GM19397 (cell line): ENCODE data around the gene SPSB3.
"Not testable (repeated sequence)": the region's sequence is repeated elsewhere in the genome, so short reads cannot be mapped to it uniquely, and the experiment has no call there.

Source experiments
- ATAC-seq: cut with Tn5 transposase; IDR thresholded peaks from one replicate; pipeline ENCODE4 v1.9.1; 2021; ENCODE audit warnings: mild to moderate bottlenecking, moderate library complexity; ENCODE audit not compliant: unreplicated experiment

SPSB3 gene

DNA sequence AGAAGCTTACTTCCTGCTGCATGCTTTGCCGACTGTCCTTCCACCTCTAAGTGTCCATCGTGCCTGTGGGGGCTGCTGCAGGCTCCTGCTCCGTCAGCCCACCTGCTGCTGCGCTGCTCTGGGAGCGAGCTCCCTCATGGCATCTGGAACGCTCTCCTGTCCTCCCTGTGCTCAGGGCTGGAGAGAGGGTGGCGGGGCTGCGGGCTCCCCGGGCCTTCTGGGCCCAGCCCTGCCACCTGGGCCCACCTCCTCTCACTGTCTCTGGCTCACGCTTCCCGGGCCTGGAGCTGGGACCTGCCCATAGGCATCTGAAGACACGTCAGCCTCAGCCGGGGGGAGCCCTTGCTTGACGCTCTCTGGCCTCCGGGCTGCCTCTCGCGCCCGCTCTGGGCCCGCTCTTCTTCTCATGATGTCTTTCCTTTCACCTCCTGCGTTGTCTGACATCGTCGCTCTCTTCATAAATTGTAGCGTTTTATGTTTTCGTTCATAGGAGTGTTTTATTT, 38.0 kb downstream of the SPSB3 start:
- no peak for ATAC-seq

DNA sequence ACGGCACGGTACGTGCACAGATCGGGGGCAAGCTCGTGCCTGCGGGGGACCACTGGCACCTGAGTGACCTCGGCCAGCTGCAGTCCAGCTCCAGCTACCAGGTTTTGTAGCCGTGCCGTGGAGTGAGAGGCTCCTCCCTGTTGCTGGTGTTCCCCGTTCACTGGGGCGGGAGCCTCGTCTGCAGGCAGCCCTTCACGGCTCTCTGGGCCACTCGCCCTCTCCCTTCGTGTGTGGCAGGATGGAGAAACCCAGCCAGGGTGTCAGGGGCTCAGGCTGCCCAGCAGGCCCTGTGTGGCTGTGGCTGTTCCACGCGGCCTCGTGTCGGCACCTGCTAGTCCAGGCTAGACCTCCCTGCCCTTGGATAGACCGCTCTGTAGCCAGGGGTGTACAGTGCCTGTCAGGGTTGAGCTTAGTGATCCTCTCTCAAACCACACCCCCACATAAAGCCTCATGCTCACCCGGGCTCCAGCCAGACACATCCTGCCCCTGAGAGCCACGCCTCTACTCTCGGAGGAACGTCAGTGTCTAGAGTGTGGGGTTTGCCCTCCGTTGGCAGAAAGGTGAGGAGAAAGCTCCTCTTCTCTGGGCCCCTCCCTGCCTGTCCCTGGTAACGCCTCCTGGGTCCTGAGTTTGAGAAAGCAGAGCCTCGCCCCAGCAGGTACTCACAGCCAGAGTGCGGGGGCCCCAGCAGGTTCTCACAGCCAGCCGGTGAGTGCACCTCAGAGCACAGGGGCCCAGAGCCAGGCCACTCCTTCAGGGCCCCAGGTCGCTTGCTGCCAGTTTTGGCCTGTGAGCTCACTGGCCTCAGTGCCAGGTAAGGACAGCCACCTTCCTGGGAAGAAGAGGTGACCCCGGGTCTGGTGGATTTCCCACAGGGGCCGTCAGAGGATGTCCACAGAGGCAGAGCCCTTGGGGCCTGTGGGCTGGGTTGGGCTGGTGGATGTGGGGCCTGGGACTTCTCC, 38.7 kb downstream of the SPSB3 start:
- no peak for ATAC-seq

DNA sequence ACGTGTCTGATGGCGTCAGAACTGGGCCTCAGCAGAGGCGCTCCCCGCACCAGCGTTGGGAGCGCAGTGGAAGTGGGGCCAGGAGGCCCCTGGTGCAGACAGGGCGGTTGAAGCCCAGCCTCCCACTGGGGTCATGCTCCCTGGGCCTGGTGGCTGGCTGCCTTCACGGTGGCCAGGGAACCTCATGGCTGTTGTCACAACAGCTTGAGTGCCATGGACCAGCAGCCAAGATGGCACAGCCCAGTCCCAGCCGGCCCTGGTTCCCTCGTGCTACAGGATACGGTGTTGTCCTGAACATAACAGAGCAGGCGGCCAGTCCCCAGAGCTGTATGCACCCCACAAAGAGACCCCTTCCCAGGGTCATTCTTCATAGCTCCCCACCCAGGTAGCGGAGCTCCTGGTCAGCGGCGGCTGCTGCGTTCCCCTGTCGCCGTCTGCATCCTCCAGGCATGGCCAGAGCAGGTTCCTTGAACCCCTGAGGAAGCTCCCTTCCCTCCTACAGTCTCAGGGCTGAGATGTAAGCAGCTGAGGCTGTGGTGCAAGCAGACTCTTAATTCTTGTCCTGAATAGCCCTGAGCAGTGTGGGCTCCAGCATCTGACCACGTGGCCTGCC, 40.7 kb downstream of the SPSB3 start:
- no peak for ATAC-seq

DNA sequence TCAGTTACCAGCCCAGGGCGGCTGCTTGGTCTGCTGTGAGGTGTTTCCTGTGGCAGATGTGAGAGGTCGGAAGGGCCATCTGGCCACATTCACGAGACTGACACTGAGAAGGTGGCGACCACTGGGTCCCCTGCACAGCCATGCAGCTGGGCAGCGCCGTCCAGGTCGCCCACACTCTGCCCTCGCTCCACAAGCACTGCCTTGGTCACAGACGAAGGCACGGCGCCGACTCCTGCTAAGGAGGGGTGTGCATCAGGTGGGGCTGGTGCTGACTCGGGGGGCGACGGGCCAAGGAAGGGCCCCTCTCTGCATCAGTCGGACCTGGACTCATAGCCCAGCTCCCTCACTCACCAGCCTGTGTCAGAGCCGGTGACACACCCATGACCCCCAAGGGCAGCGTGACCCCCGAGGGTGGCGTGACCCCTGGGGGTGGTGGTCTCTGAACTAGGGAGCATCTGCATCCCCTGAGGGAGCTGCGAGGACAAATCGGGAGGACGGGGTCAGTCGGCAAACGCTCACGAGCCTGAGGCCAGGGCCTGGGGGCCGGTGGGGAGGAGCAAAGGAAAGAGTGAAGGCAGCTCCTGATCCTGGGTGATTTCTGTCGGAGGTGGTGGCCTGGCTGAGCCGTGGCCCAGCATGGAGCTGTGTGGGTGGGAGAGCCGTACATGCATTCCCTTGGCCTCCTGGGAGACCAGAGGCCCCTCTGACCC, 41.4 kb downstream of the SPSB3 start:
- ATAC-seq: no peak

DNA sequence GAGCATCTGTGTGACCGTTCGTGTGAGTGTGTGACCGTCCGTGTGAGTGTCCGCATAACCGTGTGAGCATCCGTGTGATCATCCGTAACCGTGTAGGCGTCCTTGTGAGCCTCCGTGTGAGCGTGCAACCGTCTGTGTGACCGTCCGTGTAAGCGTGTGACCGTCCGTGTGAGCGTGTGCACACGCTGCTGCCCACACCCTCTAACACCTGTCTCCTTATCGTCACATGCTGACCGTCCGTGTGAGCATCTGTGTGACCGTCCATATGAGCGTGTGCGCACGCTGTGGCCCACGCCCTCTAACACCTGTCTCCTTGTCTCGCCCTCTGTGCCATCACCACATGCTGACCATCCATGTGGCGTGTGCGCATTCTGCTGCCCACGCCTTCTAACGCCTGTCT, 42.1 kb downstream of the SPSB3 start:
- ATAC-seq: no peak

DNA sequence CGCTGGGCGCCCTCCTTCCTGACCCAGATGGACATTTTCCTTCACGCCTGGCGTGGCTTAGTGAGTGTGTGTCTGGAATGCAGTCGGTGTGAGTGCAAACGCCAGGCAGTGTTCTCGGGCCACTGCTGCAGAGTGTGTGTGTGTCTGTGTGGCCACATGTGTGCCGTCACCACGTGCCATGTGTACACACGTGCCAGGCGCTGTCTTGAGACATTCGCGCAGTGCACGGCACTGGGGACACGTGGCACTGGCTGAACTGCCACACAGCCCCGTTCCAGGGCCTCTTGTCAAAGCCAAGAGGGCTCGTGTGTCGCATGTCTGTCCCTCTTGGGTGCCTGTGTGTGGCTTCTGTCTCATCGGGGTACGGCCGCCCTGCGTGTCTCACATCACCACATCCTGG, 47.6 kb downstream of the SPSB3 start:
- no peak for ATAC-seq

DNA sequence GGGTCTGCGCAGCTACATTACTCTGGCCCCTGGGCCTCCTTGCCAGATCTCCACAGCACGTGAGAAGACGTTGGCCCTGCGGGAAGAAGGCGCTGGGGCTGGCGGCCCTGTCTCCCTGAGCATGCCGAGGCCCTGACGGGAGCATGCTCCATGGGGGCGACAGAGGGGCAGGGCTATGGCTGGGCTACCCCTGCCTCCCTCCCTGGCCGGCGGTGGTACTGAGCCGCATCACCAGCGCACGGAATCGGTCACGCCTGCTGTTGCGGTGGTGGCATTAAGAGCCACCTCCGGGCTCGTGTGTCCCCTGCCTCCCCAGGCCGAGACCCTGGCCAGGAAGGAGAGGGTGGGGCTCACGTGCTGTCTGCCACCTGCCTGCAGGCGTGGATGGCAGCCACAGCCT, 48.2 kb downstream of the SPSB3 start:
- ATAC-seq: no peak

DNA sequence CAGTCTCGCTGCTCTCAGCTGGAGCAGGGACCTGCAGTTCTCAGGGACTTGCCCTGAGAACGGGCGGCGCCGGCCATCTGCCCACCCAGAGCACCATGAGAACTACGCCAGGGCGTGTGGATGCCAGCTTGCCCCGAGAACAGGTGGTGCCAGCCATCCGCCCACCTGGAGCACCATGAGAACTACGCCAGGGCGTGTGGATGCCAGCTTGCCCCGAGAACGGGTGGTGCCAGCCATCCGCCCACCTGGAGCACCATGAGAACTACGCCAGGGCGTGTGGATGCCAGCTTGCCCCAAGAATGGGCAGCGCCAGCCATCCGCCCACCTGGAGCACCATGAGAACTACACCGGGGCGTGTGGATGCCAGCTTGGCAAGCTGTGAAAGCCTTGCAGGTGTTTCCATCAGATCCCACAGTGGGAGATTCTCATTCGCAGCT, 49.8 kb downstream of the SPSB3 start:
- ATAC-seq: not testable (repeated sequence)

DNA sequence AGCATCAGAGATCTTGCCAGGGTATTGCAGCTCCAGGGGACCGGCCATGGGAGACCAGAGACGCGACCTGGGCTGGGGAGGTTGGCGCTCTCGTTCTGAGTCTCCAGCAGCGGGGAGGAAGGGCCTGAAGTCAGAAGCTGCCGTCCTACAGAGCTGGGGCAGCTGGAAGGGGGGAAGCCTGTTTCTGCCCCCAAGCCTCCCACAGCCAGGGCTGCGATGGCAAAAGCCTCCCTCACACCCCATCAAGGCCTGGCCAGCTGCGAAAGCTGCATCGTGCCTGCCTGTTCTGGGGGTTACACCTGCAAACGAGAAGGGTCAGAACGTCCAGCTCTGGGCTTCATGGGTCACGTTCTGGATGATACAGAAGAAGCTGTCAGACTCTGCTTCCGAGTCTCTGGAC, 50.3 kb downstream of the SPSB3 start:
- ATAC-seq: no peak

DNA sequence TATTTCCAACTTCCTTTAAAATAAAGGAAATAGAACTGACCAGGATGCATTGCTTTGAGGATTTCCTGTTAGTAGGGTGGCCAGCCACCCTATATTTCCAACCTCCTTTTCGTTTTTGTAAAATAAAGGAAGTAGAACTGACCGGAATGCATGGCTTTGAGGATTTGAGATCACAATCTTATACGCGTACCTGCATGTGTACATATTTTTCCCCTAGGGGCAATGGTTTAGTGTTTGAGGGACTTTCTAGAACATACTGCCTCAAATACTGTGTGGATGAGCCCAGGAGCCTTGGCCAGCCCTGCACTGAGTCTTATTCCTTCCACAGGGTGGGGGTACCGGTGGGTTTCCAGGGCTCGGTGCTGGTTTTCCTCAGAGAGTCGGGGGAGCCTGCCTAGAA, 50.8 kb downstream of the SPSB3 start:
- no peak for ATAC-seq

DNA sequence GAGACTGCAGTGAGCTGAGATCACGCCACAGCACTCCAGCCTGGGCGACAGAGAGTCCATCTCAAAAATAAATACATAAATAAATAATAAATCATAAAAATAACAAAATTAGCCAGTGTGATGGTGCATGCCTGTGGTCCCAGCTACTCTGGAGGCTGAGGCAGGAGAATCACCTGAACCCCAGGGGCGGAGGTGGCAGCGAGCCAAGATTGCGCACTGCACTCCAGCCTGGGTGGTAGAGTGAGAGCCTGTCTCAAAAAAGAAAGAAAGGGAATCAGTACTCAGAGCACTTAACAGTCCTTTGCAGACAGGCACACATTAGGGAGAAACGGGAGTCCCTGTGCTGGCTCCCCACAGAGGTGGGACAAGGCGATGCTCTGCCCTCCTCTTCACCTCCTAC, 51.3 kb downstream of the SPSB3 start:
- no peak for ATAC-seq

DNA sequence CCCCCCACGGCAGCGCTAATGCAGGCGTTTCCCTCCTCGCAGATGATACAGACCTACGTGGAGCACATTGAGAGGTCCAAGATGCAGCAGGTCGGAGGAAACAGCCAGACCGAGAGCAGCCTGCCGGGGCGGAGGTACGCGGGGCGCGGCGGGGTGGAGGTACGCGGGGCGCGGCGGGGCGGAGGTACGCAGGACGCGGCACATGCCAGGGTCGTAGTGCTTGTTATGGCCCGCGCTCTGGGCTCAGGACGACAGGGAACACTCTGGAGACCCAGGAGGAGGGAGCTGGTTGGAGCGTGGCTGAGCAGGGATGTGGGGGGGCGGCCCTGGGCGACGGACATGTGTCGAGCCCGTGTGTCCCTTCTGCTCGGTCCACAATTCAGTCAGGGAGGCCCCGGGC, 52.9 kb downstream of the SPSB3 start:
- no peak for ATAC-seq

DNA sequence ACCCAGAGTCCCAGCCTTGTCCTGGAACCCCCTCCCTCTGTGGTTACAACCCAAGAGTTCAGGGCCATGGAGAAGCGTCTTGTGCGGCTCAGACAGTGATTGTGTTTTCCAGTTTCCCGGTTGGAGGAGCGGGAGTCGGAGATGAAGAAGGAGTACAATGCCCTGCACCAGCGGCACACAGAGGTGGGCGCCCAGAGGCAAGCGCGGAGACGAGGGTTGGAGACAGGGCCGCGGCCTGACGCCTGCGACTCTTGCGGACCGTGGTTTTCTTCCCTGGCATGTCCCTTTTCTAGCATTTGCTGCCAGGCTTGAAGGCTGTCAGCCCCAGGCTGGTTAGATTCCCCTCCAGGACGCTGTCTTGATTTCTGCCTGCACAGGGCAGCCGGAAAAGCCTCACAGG, 53.3 kb downstream of the SPSB3 start:
- no peak for ATAC-seq

DNA sequence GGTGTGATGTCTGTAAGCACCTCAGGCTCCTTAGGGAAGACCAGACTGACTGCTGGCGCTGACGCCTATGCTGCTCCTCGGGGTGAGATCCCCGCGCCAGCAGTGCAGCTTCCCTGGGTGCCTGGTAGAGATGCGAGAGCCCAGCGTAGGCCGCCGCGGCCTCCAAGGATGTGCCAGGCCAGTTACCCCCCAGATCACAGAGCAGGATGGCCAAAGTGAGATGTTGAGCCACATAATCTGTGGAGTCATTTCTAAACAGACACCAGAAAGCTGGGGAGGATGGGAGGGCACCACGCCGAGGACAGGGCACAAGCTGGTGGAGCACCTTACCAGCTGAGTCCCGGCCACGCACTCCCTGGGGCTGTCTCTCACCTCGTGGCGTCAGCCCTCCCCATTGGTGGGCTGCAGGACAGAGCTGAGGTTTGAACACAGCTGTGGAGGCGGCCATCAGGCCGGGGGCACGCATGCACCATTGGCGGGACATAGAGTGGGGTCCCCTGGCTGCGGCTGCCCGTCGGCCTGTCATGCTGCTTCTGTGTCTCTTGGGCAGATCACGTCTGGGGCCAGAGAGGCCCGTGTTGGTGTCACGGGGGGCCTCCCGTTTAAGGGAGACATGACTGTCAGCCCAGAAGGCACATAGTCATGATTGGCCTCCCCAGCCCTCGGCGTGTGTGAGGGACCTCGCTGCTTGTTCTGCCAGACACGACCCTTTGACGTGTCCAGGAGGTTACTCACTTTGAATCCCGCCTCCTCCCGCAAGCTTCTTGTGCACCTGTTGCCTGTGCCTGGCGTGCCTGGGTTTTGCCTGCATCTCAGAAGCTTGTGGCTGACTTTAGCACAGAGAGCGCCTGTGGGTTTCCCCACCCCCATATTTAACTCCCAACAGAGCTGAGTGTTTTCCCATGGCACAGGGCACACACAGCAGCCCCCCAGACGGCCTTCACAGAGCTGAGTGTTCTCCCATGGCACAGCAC, 54.4 kb downstream of the SPSB3 start:
- no peak for ATAC-seq
